ENCODE data around the gene MRAP.

MRAP gene

GRCh38 chr21:32333953-32334673, 35.5 kb downstream of the MRAP start:
- TF ChIP-seq, protein P1, sequence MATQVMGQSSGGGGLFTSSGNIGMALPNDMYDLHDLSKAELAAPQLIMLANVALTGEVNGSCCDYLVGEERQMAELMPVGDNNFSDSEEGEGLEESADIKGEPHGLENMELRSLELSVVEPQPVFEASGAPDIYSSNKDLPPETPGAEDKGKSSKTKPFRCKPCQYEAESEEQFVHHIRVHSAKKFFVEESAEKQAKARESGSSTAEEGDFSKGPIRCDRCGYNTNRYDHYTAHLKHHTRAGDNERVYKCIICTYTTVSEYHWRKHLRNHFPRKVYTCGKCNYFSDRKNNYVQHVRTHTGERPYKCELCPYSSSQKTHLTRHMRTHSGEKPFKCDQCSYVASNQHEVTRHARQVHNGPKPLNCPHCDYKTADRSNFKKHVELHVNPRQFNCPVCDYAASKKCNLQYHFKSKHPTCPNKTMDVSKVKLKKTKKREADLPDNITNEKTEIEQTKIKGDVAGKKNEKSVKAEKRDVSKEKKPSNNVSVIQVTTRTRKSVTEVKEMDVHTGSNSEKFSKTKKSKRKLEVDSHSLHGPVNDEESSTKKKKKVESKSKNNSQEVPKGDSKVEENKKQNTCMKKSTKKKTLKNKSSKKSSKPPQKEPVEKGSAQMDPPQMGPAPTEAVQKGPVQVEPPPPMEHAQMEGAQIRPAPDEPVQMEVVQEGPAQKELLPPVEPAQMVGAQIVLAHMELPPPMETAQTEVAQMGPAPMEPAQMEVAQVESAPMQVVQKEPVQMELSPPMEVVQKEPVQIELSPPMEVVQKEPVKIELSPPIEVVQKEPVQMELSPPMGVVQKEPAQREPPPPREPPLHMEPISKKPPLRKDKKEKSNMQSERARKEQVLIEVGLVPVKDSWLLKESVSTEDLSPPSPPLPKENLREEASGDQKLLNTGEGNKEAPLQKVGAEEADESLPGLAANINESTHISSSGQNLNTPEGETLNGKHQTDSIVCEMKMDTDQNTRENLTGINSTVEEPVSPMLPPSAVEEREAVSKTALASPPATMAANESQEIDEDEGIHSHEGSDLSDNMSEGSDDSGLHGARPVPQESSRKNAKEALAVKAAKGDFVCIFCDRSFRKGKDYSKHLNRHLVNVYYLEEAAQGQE (IDR thresholded peaks at IDR 0.05; ENCODE audit: insufficient replicate concordance, low read depth) = no peak
- no peak for TF ChIP-seq SPI1 (IDR thresholded peaks at IDR 0.05; ENCODE audit: borderline replicate concordance, low read depth)
- TF ChIP-seq GABPA (IDR thresholded peaks at IDR 0.05; ENCODE audit: low read depth) = no peak
- no peak for TF ChIP-seq POLR2AphosphoS5 (IDR thresholded peaks at IDR 0.05; ENCODE audit: low read depth)
- TF ChIP-seq, protein P2, sequence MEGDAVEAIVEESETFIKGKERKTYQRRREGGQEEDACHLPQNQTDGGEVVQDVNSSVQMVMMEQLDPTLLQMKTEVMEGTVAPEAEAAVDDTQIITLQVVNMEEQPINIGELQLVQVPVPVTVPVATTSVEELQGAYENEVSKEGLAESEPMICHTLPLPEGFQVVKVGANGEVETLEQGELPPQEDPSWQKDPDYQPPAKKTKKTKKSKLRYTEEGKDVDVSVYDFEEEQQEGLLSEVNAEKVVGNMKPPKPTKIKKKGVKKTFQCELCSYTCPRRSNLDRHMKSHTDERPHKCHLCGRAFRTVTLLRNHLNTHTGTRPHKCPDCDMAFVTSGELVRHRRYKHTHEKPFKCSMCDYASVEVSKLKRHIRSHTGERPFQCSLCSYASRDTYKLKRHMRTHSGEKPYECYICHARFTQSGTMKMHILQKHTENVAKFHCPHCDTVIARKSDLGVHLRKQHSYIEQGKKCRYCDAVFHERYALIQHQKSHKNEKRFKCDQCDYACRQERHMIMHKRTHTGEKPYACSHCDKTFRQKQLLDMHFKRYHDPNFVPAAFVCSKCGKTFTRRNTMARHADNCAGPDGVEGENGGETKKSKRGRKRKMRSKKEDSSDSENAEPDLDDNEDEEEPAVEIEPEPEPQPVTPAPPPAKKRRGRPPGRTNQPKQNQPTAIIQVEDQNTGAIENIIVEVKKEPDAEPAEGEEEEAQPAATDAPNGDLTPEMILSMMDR (IDR thresholded peaks at IDR 0.05; ENCODE audit: insufficient read depth, low read length) = no peak
- DNase-seq (ENCODE audit: low read depth in 1 of 2, low spot score in 1 of 2) = no peak
- Histone ChIP-seq H3K27me3 (ENCODE audit: insufficient read depth, poor library complexity, severe bottlenecking) (no peaks in the 10 kb centered on the region), H3K4me3 (replicated peaks; ENCODE audit: insufficient read depth, low read length) (no peak overlapping the region), H3K27ac (replicated peaks) (no peak overlapping the region)

DNA sequence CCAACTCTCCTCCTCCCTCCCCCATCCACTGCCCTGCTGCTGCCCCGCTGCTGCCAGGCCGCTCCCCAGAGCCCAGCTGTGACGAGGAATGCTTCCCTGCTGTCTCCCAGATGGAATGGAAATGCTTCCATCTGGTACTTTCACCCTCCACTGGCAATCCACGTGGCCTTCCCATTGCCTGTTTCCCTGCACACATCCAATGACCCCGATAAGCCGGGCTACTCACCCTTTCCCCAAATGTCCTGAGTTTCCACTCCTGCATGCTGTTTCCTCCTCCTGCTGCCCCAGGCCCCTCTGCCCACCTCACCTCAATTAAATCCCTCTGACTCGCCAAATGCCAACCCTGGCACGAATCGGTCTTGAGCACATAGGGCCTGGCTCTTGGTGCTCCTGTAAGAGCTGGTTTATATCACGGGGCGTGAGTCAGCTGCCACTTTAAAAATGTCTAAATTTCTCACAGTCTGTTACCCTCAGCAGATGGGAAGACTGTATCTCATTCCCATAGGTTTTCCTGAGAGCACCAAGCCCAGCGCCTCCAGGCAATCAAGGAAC, 36.4 kb downstream of the MRAP start:
- TF ChIP-seq, protein P2 (IDR thresholded peaks at IDR 0.05; ENCODE audit: insufficient read depth, low read length) = no peak
- TF ChIP-seq SPI1 (IDR thresholded peaks at IDR 0.05; ENCODE audit: borderline replicate concordance, low read depth) (no peak), GABPA (IDR thresholded peaks at IDR 0.05; ENCODE audit: low read depth) (no peak), POLR2AphosphoS5 (IDR thresholded peaks at IDR 0.05; ENCODE audit: low read depth) (no peak)
- TF ChIP-seq, protein P1 (IDR thresholded peaks at IDR 0.05; ENCODE audit: insufficient replicate concordance, low read depth) = no peak
- no peak overlapping the region for H3K27ac ChIP-seq (replicated peaks)
- H3K4me3 ChIP-seq (replicated peaks; ENCODE audit: insufficient read depth, low read length) = no peak overlapping the region
- no peaks in the 10 kb centered on the region for H3K27me3 ChIP-seq (ENCODE audit: insufficient read depth, poor library complexity, severe bottlenecking)
- no peak for DNase-seq (ENCODE audit: low read depth in 1 of 2, low spot score in 1 of 2)

- Histone ChIP-seq H3K27me3 (ENCODE audit: insufficient read depth, poor library complexity, severe bottlenecking) (no peaks in the 10 kb centered on the region), H3K27ac (replicated peaks) (no peak overlapping the region), H3K4me3 (replicated peaks; ENCODE audit: insufficient read depth, low read length) (no peak overlapping the region)
- DNase-seq (ENCODE audit: low read depth in 1 of 2, low spot score in 1 of 2) = no peak
- TF ChIP-seq SPI1 (IDR thresholded peaks at IDR 0.05; ENCODE audit: borderline replicate concordance, low read depth) = no peak
- TF ChIP-seq POLR2AphosphoS5 (IDR thresholded peaks at IDR 0.05; ENCODE audit: low read depth) = no peak
- TF ChIP-seq, protein P1 (IDR thresholded peaks at IDR 0.05; ENCODE audit: insufficient replicate concordance, low read depth) = no peak
- no peak for TF ChIP-seq GABPA (IDR thresholded peaks at IDR 0.05; ENCODE audit: low read depth)
- TF ChIP-seq, protein P2 (IDR thresholded peaks at IDR 0.05; ENCODE audit: insufficient read depth, low read length) = no peak
Observed at GRCh38 chr21:32335601-32336575, 37.2 kb downstream of the MRAP start.

Measured in HL-60 (cell line).